Right cardiac atrium (tissue), 5 donors: Measurements from ENCODE around the gene EDEM2. TPM values are rescaled to one million over a fixed set of nuclear protein-coding genes. Genes with fewer than 3 reads are reported as not detected.
"Not testable (repeated sequence)": the region's sequence is repeated elsewhere in the genome, so short reads cannot be mapped to it uniquely, and the experiment has no call there.

ENCODE experiments used
- ATAC-seq, 2 donors: fragments of 200-7000 bp; cut with Tn5 transposase; one replicate each; pipeline versions ENCODE4 v1.8.0 to v1.9.1; 2020; ENCODE audit warnings: moderate library complexity in 2 of 2, mild to moderate bottlenecking in 1 of 2
- DNase-seq, 3 donors: peaks; one replicate each; pipeline ENCODE4 v3.0.0-alpha.2; 2020
- H3K27ac ChIP-seq: one replicate; pipeline ENCODE4 v1.5.1; 2013; ENCODE audit warnings: mild to moderate bottlenecking, low read length, control low read depth, moderate library complexity
- H3K27me3 ChIP-seq: one replicate; pipeline ENCODE4 v1.6.1; 2013; ENCODE audit not compliant: control insufficient read depth, insufficient read depth
- H3K4me1 ChIP-seq: one replicate; pipeline ENCODE4 v1.6.1; 2013; ENCODE audit warnings: low read length; ENCODE audit not compliant: control insufficient read depth, insufficient read depth
- H3K4me3 ChIP-seq: one replicate; pipeline ENCODE4 v1.5.1; 2013; ENCODE audit warnings: low read length, control low read depth
- H3K9me3 ChIP-seq: one replicate; pipeline ENCODE4 v1.6.1; 2013; ENCODE audit warnings: low read length; ENCODE audit not compliant: control insufficient read depth
- WGBS: extraction: QIAGEN DNeasy Blood & Tissue Kit; methylation state at CpG from one replicate; pipeline ENCODE4 v1.1.7; 2013; 5-methylcytosine and 5-hydroxymethylcytosine counted together
- intact Hi-C, 4 donors: fragments of 100-400 bp; cut with DNase I; formaldehyde crosslinking; loops; one replicate each; pipeline versions ENCODE4 v1.11.0 to v1.14.0; 2022 to 2023
- polyA plus RNA-seq: library from polyadenylated mRNA; stranded (reverse); fragments of 200-250 nt; gene quantifications from one replicate; pipeline ENCODE4 v1.2.3, GENCODE V29; 2013
- total RNA-seq, 4 donors: library from RNA; stranded (reverse); fragmentation: NEBNext Ultra II Directional; extraction: Animal tissue kit (Norgen Biotek cat#: 25700); gene quantifications; one replicate each; pipeline ENCODE4 v1.2.1, GENCODE V29; 2021
- donor health status: healthy with polysubstance abuse.
- donor health status: DM: no; HTN: yes; CAD: no.
- donor health status: DM: no; HTN: no; CAD: no.
- donor health status: DM: no; HTN: yes; CAD: no; lungs with severe emphysema.
- donor health status: DM: yes; HTN: yes; CAD: no.

The EDEM2 gene
- total and polyA plus RNA-seq, 5 donors = 11.8 to 25.9 (median 15.2) TPM

GRCh38 chr20:35167787-35168186 is 20.7 kb upstream of the EDEM2 start:
- no peak for DNase-seq
- Histone ChIP-seq H3K4me3 (no peak overlapping the region), H3K4me1 (peaks cover 10% of the 10 kb centered on the region), H3K27ac (no peak overlapping the region), H3K9me3 (no peaks in the 10 kb centered on the region), H3K27me3 (no peaks in the 10 kb centered on the region)
- 100% methylated on average over 1 of the region's 1 CpG for WGBS
- ATAC-seq = no peak
- intact Hi-C loops = no loop called here

- H3K27ac ChIP-seq = no peak overlapping the region
Measured at GRCh38 chr20:35166242-35166830, 19.2 kb upstream of the EDEM2 start.

GRCh38 chr20:35165221-35166185 is 18.4 kb upstream of the EDEM2 start:
- intact Hi-C loops = no loop called here
- Histone ChIP-seq H3K4me3 (no peak overlapping the region), H3K9me3 (no peaks in the 10 kb centered on the region), H3K27me3 (no peaks in the 10 kb centered on the region), H3K4me1 (peaks cover 8% of the 10 kb centered on the region), H3K27ac (no peak overlapping the region)
- WGBS = 61% methylated on average over 4 of the region's 4 CpGs
- peak; percentile 18 to 45 for ATAC-seq
- no peak for DNase-seq

More at GRCh38 chr20:35166242-35166830, 19.2 kb upstream of the EDEM2 start:
- H3K27me3 ChIP-seq = no peaks in the 10 kb centered on the region
- no peak overlapping the region for H3K4me3 ChIP-seq
- H3K9me3 ChIP-seq = no peaks in the 10 kb centered on the region
- H3K4me1 ChIP-seq = peaks cover 8% of the 10 kb centered on the region
- peak; percentile 77 to 91 (median 88) for DNase-seq
- peak; percentile 97 to 98 for ATAC-seq
- WGBS = 15% methylated on average over 5 of the region's 5 CpGs
- intact Hi-C loops = no loop called here

GRCh38 chr20:35164531-35164930 is 17.4 kb upstream of the EDEM2 start:
- H3K4me1 ChIP-seq, ATAC-seq, intact Hi-C loops, DNase-seq, H3K4me3 ChIP-seq, H3K27me3 ChIP-seq, H3K9me3 ChIP-seq, H3K27ac ChIP-seq: not testable (repeated sequence)

GRCh38 chr20:35160341-35160740 is 13.2 kb upstream of the EDEM2 start:
- H3K27me3 ChIP-seq, intact Hi-C loops, ATAC-seq, H3K4me3 ChIP-seq, H3K4me1 ChIP-seq, DNase-seq, H3K27ac ChIP-seq, H3K9me3 ChIP-seq: not testable (repeated sequence)
- WGBS = 95% methylated on average over 5 of the region's 5 CpGs

GRCh38 chr20:35156978-35157377 is 9.8 kb upstream of the EDEM2 start:
- Histone ChIP-seq H3K27ac (no peak overlapping the region), H3K9me3 (no peaks in the 10 kb centered on the region), H3K27me3 (no peaks in the 10 kb centered on the region), H3K4me1 (no peaks in the 10 kb centered on the region), H3K4me3 (no peak overlapping the region)
- no peak for ATAC-seq
- intact Hi-C loops = no loop called here
- WGBS = 90% methylated on average over 6 of the region's 6 CpGs
- no peak for DNase-seq

- Histone ChIP-seq H3K4me1 (no peaks in the 10 kb centered on the region), H3K27me3 (no peaks in the 10 kb centered on the region), H3K4me3 (no peak overlapping the region), H3K9me3 (no peaks in the 10 kb centered on the region), H3K27ac (no peak overlapping the region)
- 76% methylated on average over 2 of the region's 2 CpGs for WGBS
- DNase-seq (no peak), ATAC-seq (no peak)
- intact Hi-C loops = no loop called here
Measured at GRCh38 chr20:35155936-35156335, 8.8 kb upstream of the EDEM2 start.

- Histone ChIP-seq H3K4me3 (no peak overlapping the region), H3K27me3 (no peaks in the 10 kb centered on the region), H3K4me1 (no peaks in the 10 kb centered on the region), H3K9me3 (no peaks in the 10 kb centered on the region), H3K27ac (no peak overlapping the region)
- DNase-seq = no peak
- WGBS = 60% methylated on average over 4 of the region's 4 CpGs
- peak; percentile 31 to 74 for ATAC-seq
- intact Hi-C loops = no loop called here
Measured at GRCh38 chr20:35151736-35152135, 4.6 kb upstream of the EDEM2 start.

- DNase-seq = no peak
- H3K9me3 ChIP-seq = no peaks in the 10 kb centered on the region
- no peak overlapping the region for H3K27ac ChIP-seq
- 63% methylated on average over 6 of the region's 6 CpGs for WGBS
- no peaks in the 10 kb centered on the region for H3K27me3 ChIP-seq
- no peak overlapping the region for H3K4me3 ChIP-seq
- no peak for ATAC-seq
- intact Hi-C loops = no loop called here
- H3K4me1 ChIP-seq = no peaks in the 10 kb centered on the region
Measured at GRCh38 chr20:35150846-35151579, 3.9 kb upstream of the EDEM2 start.

- not testable (repeated sequence) for H3K9me3 ChIP-seq, H3K4me1 ChIP-seq, H3K27me3 ChIP-seq
- intact Hi-C loops = loop anchor here in 3 of 4 donors (5.0 to 10.0 kb wide), 2 partner anchors 57 to 60 kb away; no protein-coding TSS in a partner anchor
- peak in 1 of 2 donors; percentile 5 for ATAC-seq
- Histone ChIP-seq H3K27ac (peak overlapping the region; percentile 32), H3K4me3 (peak overlapping the region; percentile 52)
- WGBS = 2% methylated on average over 19 of the region's 19 CpGs
- DNase-seq = peak in 1 of 3 donors; percentile 32
Measured at GRCh38 chr20:35147575-35148071, 487 bp upstream of the EDEM2 start.
